IMR-90 (cell line): ENCODE data around the gene LY9. TPM values are rescaled to one million over a fixed set of nuclear protein-coding genes. Genes with fewer than 3 reads are reported as not detected.

ENCODE experiments used
- ATAC-seq: fragments of 200-7000 bp; cut with Tn5 transposase; 2 replicates; pipeline ENCODE4 v1.9.1; 2020; ENCODE audit warnings: low read depth, mild to moderate bottlenecking, moderate library complexity
- BruUV-seq: library from RNA; stranded (reverse); fragments of 400-500 nt; replicated peaks from 2 replicates; lab custom pipeline; 2021; lab: Mats Ljungman, UMichigan
- CTCF ChIA-PET: fragments of 300-600 bp; formaldehyde crosslinking; extraction: SDS; loops from one replicate; lab custom pipeline; 2021; ENCODE audit warnings: antibody characterized with exemption; lab: Yijun Ruan, JAX
- POLR2A ChIA-PET: fragments of 300-600 bp; sonication (Branson Sonifier 250); formaldehyde crosslinking; loops from one replicate; lab custom pipeline; 2022; ENCODE audit warnings: antibody characterized with exemption; ENCODE audit not compliant: unreplicated experiment; lab: Charles Lee
- DNase-seq: peaks from one replicate; pipeline ENCODE4 v3.0.0; 2013
- H2AFZ ChIP-seq: replicated peaks from 2 replicates; pipeline ENCODE3; 2013; ENCODE audit warnings: low read length, mild to moderate bottlenecking; ENCODE audit not compliant: poor library complexity
- H2AK5ac ChIP-seq: 2 replicates; pipeline ENCODE4 v1.6.1; 2013; ENCODE audit warnings: low read depth, low read length, inconsistent platforms
- H2AK9ac ChIP-seq: replicated peaks from 2 replicates; pipeline ENCODE3; 2013; ENCODE audit warnings: mild to moderate bottlenecking, low read depth, low read length, moderate library complexity; ENCODE audit not compliant: poor library complexity
- H2BK120ac ChIP-seq: 2 replicates; pipeline ENCODE4 v1.6.1; 2013; ENCODE audit warnings: low read depth, low read length, inconsistent platforms
- H2BK15ac ChIP-seq: 3 replicates; pipeline ENCODE4 v1.6.1; 2013; ENCODE audit warnings: low read depth, low read length, inconsistent platforms
- H2BK20ac ChIP-seq: 2 replicates; pipeline ENCODE4 v1.6.1; 2013; ENCODE audit warnings: low read depth, mild to moderate bottlenecking, inconsistent platforms, low read length, moderate library complexity
- H2BK5ac ChIP-seq: 2 replicates; pipeline ENCODE4 v1.6.1; 2013; ENCODE audit warnings: mild to moderate bottlenecking, low read depth, low read length, inconsistent platforms; ENCODE audit not compliant: poor library complexity, severe bottlenecking
- H3K14ac ChIP-seq: replicated peaks from 2 replicates; pipeline ENCODE4 v1.6.1; 2013; ENCODE audit warnings: low read depth, low read length, inconsistent platforms
- H3K18ac ChIP-seq: 2 replicates; pipeline ENCODE4 v1.6.1; 2013; ENCODE audit warnings: low read depth, low read length, control low read depth
- H3K23ac ChIP-seq: 2 replicates; pipeline ENCODE4 v1.6.1; 2013; ENCODE audit warnings: low read depth, low read length, inconsistent platforms
- H3K27ac ChIP-seq: 2 replicates; pipeline ENCODE4 v1.5.1; 2013; ENCODE audit warnings: mild to moderate bottlenecking, control low read depth, low read length; ENCODE audit not compliant: insufficient read depth
- H3K27me3 ChIP-seq: 2 replicates; pipeline ENCODE4 v1.6.1; 2013; ENCODE audit warnings: low read length; ENCODE audit not compliant: control insufficient read depth, insufficient read depth
- H3K36me3 ChIP-seq: 2 replicates; pipeline ENCODE4 v1.6.1; 2013; ENCODE audit warnings: low read length, mixed read lengths; ENCODE audit not compliant: control insufficient read depth, insufficient read depth
- H3K4ac ChIP-seq: 2 replicates; pipeline ENCODE4 v1.6.1; 2013; ENCODE audit warnings: low read depth, low read length, inconsistent platforms
- H3K4me1 ChIP-seq: 2 replicates; pipeline ENCODE4 v1.6.1; 2013; ENCODE audit warnings: low read length, mixed read lengths; ENCODE audit not compliant: control insufficient read depth, insufficient read depth
- H3K4me2 ChIP-seq: 2 replicates; pipeline ENCODE4 v1.6.1; 2013; ENCODE audit warnings: low read depth, mild to moderate bottlenecking, control low read depth, low read length, moderate library complexity
- H3K4me3 ChIP-seq: 2 replicates; pipeline ENCODE4 v1.5.1; 2013; ENCODE audit warnings: low read depth, mild to moderate bottlenecking, control low read depth, low read length, moderate library complexity; ENCODE audit not compliant: insufficient read depth
- H3K56ac ChIP-seq: 2 replicates; pipeline ENCODE4 v1.6.1; 2013; ENCODE audit warnings: low read length, inconsistent platforms; ENCODE audit not compliant: insufficient read depth; ENCODE audit errors: extremely low read depth
- H3K79me1 ChIP-seq, 2 experiments: 2 replicates each; pipeline ENCODE4 v1.6.1; 2013; ENCODE audit warnings: low read length in 2 of 2, inconsistent platforms in 1 of 2, low read depth in 1 of 2
- H3K9ac ChIP-seq: 2 replicates; pipeline ENCODE4 v1.6.1; 2013; ENCODE audit warnings: low read depth, low read length, control low read depth
- H3K9me1 ChIP-seq: 2 replicates; pipeline ENCODE4 v1.6.1; 2013; ENCODE audit warnings: low read length, inconsistent platforms; ENCODE audit not compliant: insufficient read depth
- H3K9me3 ChIP-seq: 2 replicates; pipeline ENCODE4 v1.6.1; 2013; ENCODE audit warnings: low read length; ENCODE audit not compliant: control insufficient read depth, insufficient read depth
- H4K20me1 ChIP-seq: 2 replicates; pipeline ENCODE4 v1.6.1; 2013; ENCODE audit warnings: low read length, inconsistent platforms; ENCODE audit not compliant: insufficient read depth
- H4K5ac ChIP-seq: 2 replicates; pipeline ENCODE4 v1.6.1; 2013; ENCODE audit warnings: mild to moderate bottlenecking, low read depth, low read length, control low read depth
- H4K8ac ChIP-seq, 2 experiments: 2 replicates each; pipeline ENCODE4 v1.6.1; 2013; ENCODE audit warnings: low read depth in 2 of 2, low read length in 2 of 2, control low read depth in 1 of 2, inconsistent platforms in 1 of 2
- H4K91ac ChIP-seq: 2 replicates; pipeline ENCODE4 v1.6.1; 2013; ENCODE audit warnings: low read depth, low read length, inconsistent platforms; ENCODE audit not compliant: insufficient read depth
- CEBPB ChIP-seq: IDR thresholded peaks from 2 replicates; pipeline ENCODE4 v1.6.1; 2012; ENCODE audit warnings: low read depth, low read length, improper control_type of control experiment
- MAFK ChIP-seq: IDR thresholded peaks from 2 replicates; pipeline ENCODE4 v1.6.1; 2012; ENCODE audit warnings: low read depth, low read length, improper control_type of control experiment
- NFE2L2 ChIP-seq: fragments of 150-350 bp; IDR thresholded peaks from 2 replicates; pipeline ENCODE4 v1.6.1; 2016; ENCODE audit warnings: low read depth, mild to moderate bottlenecking, low read length
- RCOR1 ChIP-seq: IDR thresholded peaks from 2 replicates; pipeline ENCODE4 v1.6.1; 2012; ENCODE audit warnings: mild to moderate bottlenecking, low read length, improper control_type of control experiment; ENCODE audit not compliant: insufficient replicate concordance
- SMC3 ChIP-seq: fragments of 150-350 bp; IDR thresholded peaks from 2 replicates; pipeline ENCODE4 v1.6.1; 2016; ENCODE audit warnings: low read depth, mild to moderate bottlenecking, antibody characterized with exemption, low read length, moderate library complexity
- USF2 ChIP-seq: fragments of 150-350 bp; IDR thresholded peaks from 2 replicates; pipeline ENCODE4 v1.6.1; 2017; ENCODE audit warnings: mild to moderate bottlenecking, antibody characterized with exemption, low read length, low read depth
- WGBS, 2 experiments: methylation state at CpG; one replicate each; pipeline versions ENCODE4 v1.1.5 to v1.1.7; 2013; ENCODE audit warnings: missing lambda C conversion rate in 2 of 2; ENCODE audit not compliant: insufficient read length in 1 of 2; ENCODE audit errors: extremely low coverage in 2 of 2; 5-methylcytosine and 5-hydroxymethylcytosine counted together
- dilution Hi-C: fragments of 300-500 bp; cut with HindIII; formaldehyde crosslinking; loops from one replicate; pipeline ENCODE4 v1.14.3; 2018; ENCODE audit warnings: low sequenced_read_pairs; ENCODE audit not compliant: unreplicated experiment
- in situ Hi-C: fragments of 300-500 bp; cut with MboI; formaldehyde crosslinking; loops from 3 replicates; pipeline ENCODE4 v1.14.3; 2019; ENCODE audit warnings: low sequenced_read_pairs, inconsistent platforms, mixed read lengths
- intact Hi-C: fragments of 100-400 bp; cut with micrococcal nuclease; formaldehyde crosslinking; loops from 2 replicates; pipeline ENCODE4 v1.10.0; 2022
- polyA plus RNA-seq, 3 experiments: library from polyadenylated mRNA; depleted of rRNA; stranded (reverse); fragments of >200 nt; gene quantifications; 2 replicates each; pipeline ENCODE4 v1.2.3, GENCODE V29; 2012; ENCODE audit warnings: low replicate concordance in 1 of 3
- total RNA-seq: library from RNA; depleted of rRNA; stranded (reverse); fragments of >200 nt; gene quantifications from 2 replicates; pipeline ENCODE4 v1.2.3, GENCODE V29; 2012

The LY9 gene
- total and polyA plus RNA-seq, 2 of the 4 experiments (the other 2 are of a cell fraction) = not detected

DNA sequence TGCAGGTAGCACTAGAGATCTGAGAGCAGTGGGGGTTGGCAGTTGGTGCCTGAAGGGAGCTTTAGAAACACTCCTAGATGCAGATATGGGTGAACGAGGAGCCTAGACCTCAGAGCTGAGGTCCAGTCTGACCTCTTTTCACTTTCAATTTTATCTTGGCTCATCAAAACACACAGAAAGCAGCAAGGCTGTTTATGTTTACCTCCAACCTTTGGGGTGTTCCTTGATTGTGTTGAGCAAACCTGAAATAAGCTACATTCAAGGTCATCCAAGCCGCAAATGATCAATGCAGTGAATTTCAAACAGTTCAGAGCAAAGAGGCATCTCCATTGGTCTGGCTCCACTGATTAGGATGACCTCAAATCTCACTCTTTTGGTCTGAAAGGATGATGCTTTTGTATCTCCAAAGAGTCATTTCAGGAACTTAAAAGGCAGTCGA lies 1.3 kb downstream of the LY9 start:
- BruUV-seq = no TSS peak
- Histone ChIP-seq H3K56ac (no peak overlapping the region), H4K20me1 (no peaks in the 10 kb centered on the region), H4K91ac (no peak overlapping the region), H3K23ac (no peak overlapping the region), H3K9me1 (no peaks in the 10 kb centered on the region), H3K9ac (no peak overlapping the region), H2AK9ac (no peak overlapping the region), H3K36me3 (no peaks in the 10 kb centered on the region), H3K4me3 (no peak overlapping the region), H2AFZ (no peak overlapping the region), H3K4me2 (no peak overlapping the region), H3K79me1 (no peaks in the 10 kb centered on the region), H3K18ac (no peak overlapping the region), H3K4me1 (no peaks in the 10 kb centered on the region), H2BK5ac (no peak overlapping the region), H3K27me3 (no peaks in the 10 kb centered on the region), H4K8ac (no peak overlapping the region), H3K9me3 (no peaks in the 10 kb centered on the region), H3K4ac (no peak overlapping the region), H4K5ac (no peak overlapping the region), H3K27ac (no peak overlapping the region), H2AK5ac (no peak overlapping the region), H2BK15ac (no peak overlapping the region), H2BK20ac (no peak overlapping the region), H2BK120ac (no peak overlapping the region), H3K14ac (no peak overlapping the region)
- TF ChIP-seq NFE2L2 = no peak
- TF ChIP-seq SMC3 = no peak
- TF ChIP-seq CEBPB = no peak
- no peak for TF ChIP-seq MAFK
- TF ChIP-seq RCOR1 = no peak
- no peak for TF ChIP-seq USF2
- WGBS, 2 experiments = no CpG with 5 or more reads among the region's 3 CpGs
- DNase-seq = no peak
- ChIA-PET CTCF (no interaction called here), POLR2A (no interaction called here)
- in situ Hi-C loops (no loop called here), intact Hi-C loops (no loop called here), dilution Hi-C loops (no loop called here)
- ATAC-seq = no peak
